ENCODE data around the gene CTDP1.
A peak's percentile ranks its signal among the peaks of the same experiment; 100 is the strongest.

The CTDP1 gene

GRCh38 chr18:79786304-79786703, 106.7 kb downstream of the CTDP1 start:
- H3K4me3 ChIP-seq (ENCODE audit: low read length in 2 of 2): no peak overlapping the region
- no peaks in the 10 kb centered on the region for H3K36me3 ChIP-seq (ENCODE audit: control insufficient read depth in 2 of 2, insufficient read depth in 2 of 2, low read length in 2 of 2)
- no peak overlapping the region for H3K27ac ChIP-seq (ENCODE audit: low read length)
- peaks cover 4% of the 10 kb centered on the region for H3K4me1 ChIP-seq (ENCODE audit: control insufficient read depth, insufficient read depth, low read length)
- H3K9ac ChIP-seq (ENCODE audit: low read length in 2 of 2): no peak overlapping the region
- peaks cover 0 to 6% of the 10 kb centered on the region in 2 donors for H3K9me3 ChIP-seq (ENCODE audit: control insufficient read depth in 2 of 2, low read length in 2 of 2)
- peaks cover 46 to 71% of the 10 kb centered on the region in 2 donors for H3K27me3 ChIP-seq (ENCODE audit: control insufficient read depth in 1 of 2, insufficient read depth in 2 of 2, low read length in 2 of 2)

- H3K9ac ChIP-seq (ENCODE audit: low read length in 2 of 2): no peak overlapping the region
- no peak overlapping the region for H3K27ac ChIP-seq (ENCODE audit: low read length)
- H3K9me3 ChIP-seq (ENCODE audit: control insufficient read depth in 2 of 2, low read length in 2 of 2): peaks cover 0 to 6% of the 10 kb centered on the region in 2 donors
- no peaks in the 10 kb centered on the region for H3K36me3 ChIP-seq (ENCODE audit: control insufficient read depth in 2 of 2, insufficient read depth in 2 of 2, low read length in 2 of 2)
- peaks cover 9% of the 10 kb centered on the region for H3K4me1 ChIP-seq (ENCODE audit: control insufficient read depth, insufficient read depth, low read length)
- peaks cover 50 to 76% of the 10 kb centered on the region in 2 donors for H3K27me3 ChIP-seq (ENCODE audit: control insufficient read depth in 1 of 2, insufficient read depth in 2 of 2, low read length in 2 of 2)
- no peak overlapping the region for H3K4me3 ChIP-seq (ENCODE audit: low read length in 2 of 2)
Measured at GRCh38 chr18:79786786-79787526, 107.4 kb downstream of the CTDP1 start.

GRCh38 chr18:79787527-79787864, 107.9 kb downstream of the CTDP1 start:
- no peaks in the 10 kb centered on the region for H3K36me3 ChIP-seq (ENCODE audit: control insufficient read depth in 2 of 2, insufficient read depth in 2 of 2, low read length in 2 of 2)
- no peak overlapping the region for H3K27ac ChIP-seq (ENCODE audit: low read length)
- H3K27me3 ChIP-seq (ENCODE audit: control insufficient read depth in 1 of 2, insufficient read depth in 2 of 2, low read length in 2 of 2): peaks cover 52 to 81% of the 10 kb centered on the region in 2 donors
- no peak overlapping the region for H3K9ac ChIP-seq (ENCODE audit: low read length in 2 of 2)
- peaks cover 0 to 6% of the 10 kb centered on the region in 2 donors for H3K9me3 ChIP-seq (ENCODE audit: control insufficient read depth in 2 of 2, low read length in 2 of 2)
- peaks cover 9% of the 10 kb centered on the region for H3K4me1 ChIP-seq (ENCODE audit: control insufficient read depth, insufficient read depth, low read length)
- H3K4me3 ChIP-seq (ENCODE audit: low read length in 2 of 2): no peak overlapping the region

- peaks cover 0 to 6% of the 10 kb centered on the region in 2 donors for H3K9me3 ChIP-seq (ENCODE audit: control insufficient read depth in 2 of 2, low read length in 2 of 2)
- peaks cover 9% of the 10 kb centered on the region for H3K4me1 ChIP-seq (ENCODE audit: control insufficient read depth, insufficient read depth, low read length)
- H3K36me3 ChIP-seq (ENCODE audit: control insufficient read depth in 2 of 2, insufficient read depth in 2 of 2, low read length in 2 of 2): no peaks in the 10 kb centered on the region
- no peak overlapping the region for H3K9ac ChIP-seq (ENCODE audit: low read length in 2 of 2)
- H3K27me3 ChIP-seq (ENCODE audit: control insufficient read depth in 1 of 2, insufficient read depth in 2 of 2, low read length in 2 of 2): peaks cover 53 to 84% of the 10 kb centered on the region in 2 donors
- H3K4me3 ChIP-seq (ENCODE audit: low read length in 2 of 2): peak overlapping the region in 1 of 2 donors; percentile 47
- no peak overlapping the region for H3K27ac ChIP-seq (ENCODE audit: low read length)
Measured at GRCh38 chr18:79787865-79788733, 108.5 kb downstream of the CTDP1 start.

- H3K27ac ChIP-seq (ENCODE audit: low read length): no peak overlapping the region
- no peak overlapping the region for H3K4me3 ChIP-seq (ENCODE audit: low read length in 2 of 2)
- H3K4me1 ChIP-seq (ENCODE audit: control insufficient read depth, insufficient read depth, low read length): peaks cover 9% of the 10 kb centered on the region
- no peaks in the 10 kb centered on the region for H3K36me3 ChIP-seq (ENCODE audit: control insufficient read depth in 2 of 2, insufficient read depth in 2 of 2, low read length in 2 of 2)
- H3K27me3 ChIP-seq (ENCODE audit: control insufficient read depth in 1 of 2, insufficient read depth in 2 of 2, low read length in 2 of 2): peaks cover 53 to 83% of the 10 kb centered on the region in 2 donors
- H3K9me3 ChIP-seq (ENCODE audit: control insufficient read depth in 2 of 2, low read length in 2 of 2): peaks cover 0 to 6% of the 10 kb centered on the region in 2 donors
- H3K9ac ChIP-seq (ENCODE audit: low read length in 2 of 2): no peak overlapping the region
Measured at GRCh38 chr18:79788734-79789085, 109.1 kb downstream of the CTDP1 start.

- H3K4me3 ChIP-seq (ENCODE audit: low read length in 2 of 2): no peak overlapping the region
- H3K4me1 ChIP-seq (ENCODE audit: control insufficient read depth, insufficient read depth, low read length): peaks cover 9% of the 10 kb centered on the region
- H3K9ac ChIP-seq (ENCODE audit: low read length in 2 of 2): no peak overlapping the region
- H3K36me3 ChIP-seq (ENCODE audit: control insufficient read depth in 2 of 2, insufficient read depth in 2 of 2, low read length in 2 of 2): no peaks in the 10 kb centered on the region
- no peak overlapping the region for H3K27ac ChIP-seq (ENCODE audit: low read length)
- H3K27me3 ChIP-seq (ENCODE audit: control insufficient read depth in 1 of 2, insufficient read depth in 2 of 2, low read length in 2 of 2): peaks cover 49 to 78% of the 10 kb centered on the region in 2 donors
- H3K9me3 ChIP-seq (ENCODE audit: control insufficient read depth in 2 of 2, low read length in 2 of 2): peaks cover 0 to 6% of the 10 kb centered on the region in 2 donors
Measured at GRCh38 chr18:79789091-79789891, 109.7 kb downstream of the CTDP1 start.

- H3K4me3 ChIP-seq (ENCODE audit: low read length in 2 of 2): no peak overlapping the region
- no peak overlapping the region for H3K27ac ChIP-seq (ENCODE audit: low read length)
- H3K9ac ChIP-seq (ENCODE audit: low read length in 2 of 2): no peak overlapping the region
- no peaks in the 10 kb centered on the region for H3K36me3 ChIP-seq (ENCODE audit: control insufficient read depth in 2 of 2, insufficient read depth in 2 of 2, low read length in 2 of 2)
- peaks cover 46 to 71% of the 10 kb centered on the region in 2 donors for H3K27me3 ChIP-seq (ENCODE audit: control insufficient read depth in 1 of 2, insufficient read depth in 2 of 2, low read length in 2 of 2)
- peaks cover 0 to 6% of the 10 kb centered on the region in 2 donors for H3K9me3 ChIP-seq (ENCODE audit: control insufficient read depth in 2 of 2, low read length in 2 of 2)
- peaks cover 9% of the 10 kb centered on the region for H3K4me1 ChIP-seq (ENCODE audit: control insufficient read depth, insufficient read depth, low read length)
Measured at GRCh38 chr18:79789901-79790890, 110.6 kb downstream of the CTDP1 start.

GRCh38 chr18:79790996-79791972, 111.7 kb downstream of the CTDP1 start:
- Histone ChIP-seq H3K36me3 (ENCODE audit: control insufficient read depth in 2 of 2, insufficient read depth in 2 of 2, low read length in 2 of 2) (no peaks in the 10 kb centered on the region), H3K9me3 (ENCODE audit: control insufficient read depth in 2 of 2, low read length in 2 of 2) (peaks cover 0 to 6% of the 10 kb centered on the region in 2 donors), H3K9ac (ENCODE audit: low read length in 2 of 2) (no peak overlapping the region), H3K4me3 (ENCODE audit: low read length in 2 of 2) (peak overlapping the region; percentile 15 to 34), H3K27ac (ENCODE audit: low read length) (no peak overlapping the region), H3K4me1 (ENCODE audit: control insufficient read depth, insufficient read depth, low read length) (peaks cover 9% of the 10 kb centered on the region), H3K27me3 (ENCODE audit: control insufficient read depth in 1 of 2, insufficient read depth in 2 of 2, low read length in 2 of 2) (peaks cover 38 to 66% of the 10 kb centered on the region in 2 donors)
